COR-L47 (cell line): ENCODE measurements around the gene KIT.
"Not testable (repeated sequence)": the region's sequence is repeated elsewhere in the genome, so short reads cannot be mapped to it uniquely, and the experiment has no call there.

Experiments
- DNase-seq: peaks from one replicate; lab custom pipeline; 2025; lab: John Stamatoyannopoulos, UW

Gene KIT

GRCh38 chr4:54657551-54658251, at the start of gene KIT:
Gene KIT, plus strand, starts transcription at chr4:54657957. Its CDS starts 58 bp downstream, at chr4:54658015.
- peak; percentile 90 for DNase-seq

GRCh38 chr4:54609310-54609709, 48.4 kb upstream of the KIT start:
- DNase-seq = no peak

- no peak for DNase-seq
Measured at GRCh38 chr4:54614149-54614548, 43.6 kb upstream of the KIT start.

GRCh38 chr4:54620773-54621172, 37.0 kb upstream of the KIT start:
- no peak for DNase-seq

GRCh38 chr4:54625391-54625790, 32.4 kb upstream of the KIT start:
- DNase-seq = no peak

- DNase-seq = no peak
Measured at GRCh38 chr4:54626113-54626512, 31.6 kb upstream of the KIT start.

GRCh38 chr4:54632537-54632936, 25.2 kb upstream of the KIT start:
- DNase-seq = no peak

GRCh38 chr4:54633102-54633740, 24.5 kb upstream of the KIT start:
- DNase-seq = not testable (repeated sequence)

- DNase-seq = no peak
Measured at GRCh38 chr4:54635318-54635717, 22.4 kb upstream of the KIT start.

GRCh38 chr4:54637325-54637724, 20.4 kb upstream of the KIT start:
- DNase-seq = no peak

- DNase-seq = not testable (repeated sequence)
Measured at GRCh38 chr4:54641101-54641500, 16.7 kb upstream of the KIT start.

- no peak for DNase-seq
Measured at GRCh38 chr4:54643172-54643571, 14.6 kb upstream of the KIT start.

GRCh38 chr4:54643958-54644751, 13.6 kb upstream of the KIT start:
- no peak for DNase-seq

- DNase-seq = no peak
Measured at GRCh38 chr4:54645830-54646229, 11.9 kb upstream of the KIT start.

- no peak for DNase-seq
Measured at GRCh38 chr4:54647070-54647469, 10.7 kb upstream of the KIT start.

GRCh38 chr4:54651050-54651449, 6.7 kb upstream of the KIT start:
- DNase-seq = no peak

- DNase-seq = no peak
Measured at GRCh38 chr4:54654753-54655152, 3.0 kb upstream of the KIT start.

GRCh38 chr4:54657185-54657550, 589 bp upstream of the KIT start:
- DNase-seq = peak; percentile 83

- peak; percentile 82 for DNase-seq
Measured at GRCh38 chr4:54658252-54659093, 716 bp downstream of the KIT start.

GRCh38 chr4:54659313-54659712, 1.6 kb downstream of the KIT start:
- DNase-seq = no peak

GRCh38 chr4:54659749-54660535, 2.2 kb downstream of the KIT start:
- peak; percentile 26 for DNase-seq
